IPS-15b (cell line): ENCODE measurements around the gene FHOD3.

ENCODE experiments used
- H3K27me3 ChIP-seq: one replicate; pipeline ENCODE4 v1.6.1; 2013; ENCODE audit warnings: low read length; ENCODE audit not compliant: control insufficient read depth, insufficient read depth
- H3K36me3 ChIP-seq: one replicate; pipeline ENCODE4 v1.6.1; 2013; ENCODE audit warnings: low read length; ENCODE audit not compliant: control insufficient read depth, insufficient read depth
- H3K4me1 ChIP-seq: one replicate; pipeline ENCODE4 v1.6.1; 2013; ENCODE audit warnings: mild to moderate bottlenecking, low read length; ENCODE audit not compliant: control insufficient read depth, insufficient read depth
- H3K4me3 ChIP-seq: one replicate; pipeline ENCODE4 v1.5.1; 2013; ENCODE audit warnings: low read depth, low read length
- H3K9ac ChIP-seq: one replicate; pipeline ENCODE4 v1.6.1; 2013; ENCODE audit warnings: low read depth, mild to moderate bottlenecking, low read length
- H3K9me3 ChIP-seq: one replicate; pipeline ENCODE4 v1.6.1; 2013; ENCODE audit warnings: mild to moderate bottlenecking, low read length; ENCODE audit not compliant: control insufficient read depth, insufficient read depth

The FHOD3 gene

GRCh38 chr18:36311026-36311570 lies 13.6 kb downstream of the FHOD3 start:
- no peaks in the 10 kb centered on the region for H3K4me1 ChIP-seq
- no peaks in the 10 kb centered on the region for H3K36me3 ChIP-seq
- H3K4me3 ChIP-seq = no peak overlapping the region
- no peaks in the 10 kb centered on the region for H3K27me3 ChIP-seq
- no peaks in the 10 kb centered on the region for H3K9me3 ChIP-seq
- H3K9ac ChIP-seq = no peak overlapping the region

GRCh38 chr18:36312806-36313395 lies 15.4 kb downstream of the FHOD3 start:
- Histone ChIP-seq H3K36me3 (no peaks in the 10 kb centered on the region), H3K9ac (no peak overlapping the region), H3K27me3 (no peaks in the 10 kb centered on the region), H3K4me1 (no peaks in the 10 kb centered on the region), H3K4me3 (no peak overlapping the region), H3K9me3 (no peaks in the 10 kb centered on the region)

- Histone ChIP-seq H3K4me1 (no peaks in the 10 kb centered on the region), H3K27me3 (no peaks in the 10 kb centered on the region), H3K4me3 (no peak overlapping the region), H3K36me3 (no peaks in the 10 kb centered on the region), H3K9ac (no peak overlapping the region), H3K9me3 (no peaks in the 10 kb centered on the region)
These were observed 16.6 kb downstream of the FHOD3 start for GRCh38 chr18:36314098-36314497.

GRCh38 chr18:36314754-36315153 lies 17.2 kb downstream of the FHOD3 start:
- no peaks in the 10 kb centered on the region for H3K4me1 ChIP-seq
- H3K9ac ChIP-seq = no peak overlapping the region
- H3K4me3 ChIP-seq = no peak overlapping the region
- H3K36me3 ChIP-seq = no peaks in the 10 kb centered on the region
- no peaks in the 10 kb centered on the region for H3K27me3 ChIP-seq
- no peaks in the 10 kb centered on the region for H3K9me3 ChIP-seq

- H3K9ac ChIP-seq = no peak overlapping the region
- no peak overlapping the region for H3K4me3 ChIP-seq
- no peaks in the 10 kb centered on the region for H3K4me1 ChIP-seq
- no peaks in the 10 kb centered on the region for H3K36me3 ChIP-seq
- H3K27me3 ChIP-seq = no peaks in the 10 kb centered on the region
- H3K9me3 ChIP-seq = no peaks in the 10 kb centered on the region
These were observed 18.2 kb downstream of the FHOD3 start for GRCh38 chr18:36315736-36316135.

- Histone ChIP-seq H3K9me3 (no peaks in the 10 kb centered on the region), H3K4me3 (no peak overlapping the region), H3K9ac (no peak overlapping the region), H3K4me1 (no peaks in the 10 kb centered on the region), H3K27me3 (no peaks in the 10 kb centered on the region), H3K36me3 (no peaks in the 10 kb centered on the region)
These were observed 18.7 kb downstream of the FHOD3 start for GRCh38 chr18:36316246-36316645.

- Histone ChIP-seq H3K9me3 (no peaks in the 10 kb centered on the region), H3K4me3 (no peak overlapping the region), H3K4me1 (no peaks in the 10 kb centered on the region), H3K27me3 (no peaks in the 10 kb centered on the region), H3K9ac (no peak overlapping the region), H3K36me3 (no peaks in the 10 kb centered on the region)
These were observed 24.3 kb downstream of the FHOD3 start for GRCh38 chr18:36321658-36322407.

GRCh38 chr18:36322408-36322728 lies 24.9 kb downstream of the FHOD3 start:
- no peak overlapping the region for H3K4me3 ChIP-seq
- H3K9me3 ChIP-seq = no peaks in the 10 kb centered on the region
- no peak overlapping the region for H3K9ac ChIP-seq
- H3K4me1 ChIP-seq = no peaks in the 10 kb centered on the region
- no peaks in the 10 kb centered on the region for H3K27me3 ChIP-seq
- no peaks in the 10 kb centered on the region for H3K36me3 ChIP-seq

GRCh38 chr18:36322734-36323133 lies 25.2 kb downstream of the FHOD3 start:
- no peak overlapping the region for H3K9ac ChIP-seq
- H3K27me3 ChIP-seq = no peaks in the 10 kb centered on the region
- no peaks in the 10 kb centered on the region for H3K4me1 ChIP-seq
- no peaks in the 10 kb centered on the region for H3K9me3 ChIP-seq
- H3K4me3 ChIP-seq = no peak overlapping the region
- H3K36me3 ChIP-seq = no peaks in the 10 kb centered on the region

- Histone ChIP-seq H3K4me1 (no peaks in the 10 kb centered on the region), H3K9ac (no peak overlapping the region), H3K27me3 (no peaks in the 10 kb centered on the region), H3K4me3 (no peak overlapping the region), H3K9me3 (no peaks in the 10 kb centered on the region), H3K36me3 (no peaks in the 10 kb centered on the region)
These were observed 25.9 kb downstream of the FHOD3 start for GRCh38 chr18:36323421-36323820.

GRCh38 chr18:36325846-36326245 lies 28.3 kb downstream of the FHOD3 start:
- H3K4me1 ChIP-seq = peaks cover 10% of the 10 kb centered on the region
- H3K27me3 ChIP-seq = no peaks in the 10 kb centered on the region
- no peaks in the 10 kb centered on the region for H3K36me3 ChIP-seq
- no peaks in the 10 kb centered on the region for H3K9me3 ChIP-seq
- H3K9ac ChIP-seq = no peak overlapping the region
- no peak overlapping the region for H3K4me3 ChIP-seq

GRCh38 chr18:36326771-36327170 lies 29.3 kb downstream of the FHOD3 start:
- Histone ChIP-seq H3K27me3 (no peaks in the 10 kb centered on the region), H3K9me3 (no peaks in the 10 kb centered on the region), H3K4me1 (peaks cover 10% of the 10 kb centered on the region)

More at GRCh38 chr18:36326771-36327170, 29.3 kb downstream of the FHOD3 start:
- H3K9ac ChIP-seq = no peak overlapping the region
- H3K4me3 ChIP-seq = no peak overlapping the region
- H3K36me3 ChIP-seq = no peaks in the 10 kb centered on the region
